GM12891 (cell line): ENCODE results near the gene DNAJC10.
"Not testable (repeated sequence)": the region's sequence is repeated elsewhere in the genome, so short reads cannot be mapped to it uniquely, and the experiment has no call there.

Experiments
- DNase-seq: peaks from one replicate; pipeline ENCODE4 v3.0.0; 2011; ENCODE audit warnings: low spot score; ENCODE audit not compliant: insufficient read length
- FAIRE-seq: peaks from 2 replicates; lab custom pipeline; 2011; peaks lifted over from hg19 to GRCh38; lab: Jason Lieb, UNC
- PAX5 ChIP-seq: IDR thresholded peaks from 2 replicates; pipeline ENCODE4 v1.6.1; 2011; ENCODE audit warnings: low read length, moderate library complexity, mild to moderate bottlenecking; ENCODE audit not compliant: insufficient read depth, severe bottlenecking
- POLR2A ChIP-seq: IDR thresholded peaks from 2 replicates; pipeline ENCODE4 v1.6.1; 2011; ENCODE audit warnings: low read depth, low read length, control low read depth
- POLR2AphosphoS5 ChIP-seq: IDR thresholded peaks from 2 replicates; pipeline ENCODE4 v1.6.1; 2011; ENCODE audit warnings: low read depth, low read length, control low read depth
- POU2F2 ChIP-seq: IDR thresholded peaks from 2 replicates; pipeline ENCODE4 v1.6.1; 2011; ENCODE audit warnings: low read depth, mild to moderate bottlenecking, control low read depth, low read length, moderate library complexity
- SPI1 ChIP-seq: IDR thresholded peaks from 2 replicates; pipeline ENCODE4 v1.6.1; 2011; ENCODE audit warnings: low read depth, low read length, control low read depth
- TAF1 ChIP-seq: IDR thresholded peaks from 2 replicates; pipeline ENCODE4 v1.6.1; 2011; ENCODE audit warnings: low read depth, low read length, control low read depth

DNAJC10 gene

GRCh38 chr2:182726473-182726872, 10.4 kb downstream of the DNAJC10 start:
- FAIRE-seq (peak; percentile 56), DNase-seq (no peak)
- no peak for TF ChIP-seq POLR2A
- peak; percentile 45 for TF ChIP-seq PAX5
- no peak for TF ChIP-seq POLR2AphosphoS5

- no peak for FAIRE-seq
- TF ChIP-seq POU2F2 = no peak
- no peak for TF ChIP-seq POLR2AphosphoS5
- no peak for TF ChIP-seq TAF1
- no peak for TF ChIP-seq PAX5
- DNase-seq = no peak
Measured at GRCh38 chr2:182728014-182728413, 12.0 kb downstream of the DNAJC10 start.

- TF ChIP-seq PAX5 = no peak
- no peak for TF ChIP-seq POLR2AphosphoS5
- DNase-seq = no peak
- no peak for FAIRE-seq
Measured at GRCh38 chr2:182729710-182730339, 13.8 kb downstream of the DNAJC10 start.

GRCh38 chr2:182730486-182730885, 14.4 kb downstream of the DNAJC10 start:
- DNase-seq (no peak), FAIRE-seq (no peak)
- TF ChIP-seq TAF1 (no peak), POU2F2 (no peak), PAX5 (no peak)

- FAIRE-seq (no peak), DNase-seq (no peak)
- no peak for TF ChIP-seq TAF1
- no peak for TF ChIP-seq POLR2A
Measured at GRCh38 chr2:182732736-182733135, 16.7 kb downstream of the DNAJC10 start.

GRCh38 chr2:182733572-182733971, 17.5 kb downstream of the DNAJC10 start:
- DNase-seq (no peak), FAIRE-seq (no peak)
- TF ChIP-seq SPI1 = no peak
- TF ChIP-seq POU2F2 = no peak
- no peak for TF ChIP-seq POLR2A
- TF ChIP-seq TAF1 = no peak
- TF ChIP-seq PAX5 = no peak
- TF ChIP-seq POLR2AphosphoS5 = no peak

- DNase-seq, FAIRE-seq: not testable (repeated sequence)
Measured at GRCh38 chr2:182736856-182737255, 20.8 kb downstream of the DNAJC10 start.

- TF ChIP-seq TAF1 = no peak
- TF ChIP-seq POU2F2 = no peak
- no peak for TF ChIP-seq PAX5
- no peak for TF ChIP-seq POLR2A
- no peak for TF ChIP-seq SPI1
- TF ChIP-seq POLR2AphosphoS5 = no peak
- no peak for DNase-seq
- no peak for FAIRE-seq
Measured at GRCh38 chr2:182740701-182741100, 24.6 kb downstream of the DNAJC10 start.

GRCh38 chr2:182741620-182742019, 25.6 kb downstream of the DNAJC10 start:
- TF ChIP-seq TAF1 = no peak
- TF ChIP-seq POLR2A = no peak
- no peak for TF ChIP-seq POLR2AphosphoS5
- TF ChIP-seq SPI1 = no peak
- TF ChIP-seq POU2F2 = no peak
- TF ChIP-seq PAX5 = no peak
- DNase-seq = no peak
- no peak for FAIRE-seq

GRCh38 chr2:182744490-182744889, 28.4 kb downstream of the DNAJC10 start:
- FAIRE-seq = no peak
- DNase-seq = no peak
- TF ChIP-seq POLR2A (no peak), POU2F2 (no peak), SPI1 (no peak), TAF1 (no peak), PAX5 (no peak), POLR2AphosphoS5 (no peak)

- TF ChIP-seq SPI1 (no peak), POU2F2 (no peak), PAX5 (no peak), POLR2A (no peak), TAF1 (no peak), POLR2AphosphoS5 (no peak)
- no peak for DNase-seq
- FAIRE-seq = no peak
Measured at GRCh38 chr2:182745061-182745460, 29.0 kb downstream of the DNAJC10 start.

- not testable (repeated sequence) for DNase-seq, FAIRE-seq
Measured at GRCh38 chr2:182745894-182746293, 29.8 kb downstream of the DNAJC10 start.
